DND-41 (cell line): Measurements from ENCODE around the gene LBX2.

Source experiments
- ATAC-seq: fragments of 200-7000 bp; cut with Tn5 transposase; 3 replicates; pipeline ENCODE4 v1.9.1; 2021; ENCODE audit warnings: low read depth; ENCODE audit not compliant: insufficient read depth
- DNase-seq: peaks from one replicate; pipeline ENCODE4 v3.0.0-alpha.2; 2020
- H2AFZ ChIP-seq: 2 replicates; pipeline ENCODE4 v1.6.0; 2012; ENCODE audit warnings: low read depth, low read length
- H3K27ac ChIP-seq: 2 replicates; pipeline ENCODE4 v1.5.1; 2012; ENCODE audit warnings: low read length, inconsistent platforms
- H3K27me3 ChIP-seq: fragments of 200-600 bp; sonication (generic); 2 replicates; pipeline ENCODE4 v1.6.0; 2012; ENCODE audit warnings: low read length, mild to moderate bottlenecking, inconsistent platforms; ENCODE audit not compliant: insufficient read depth, poor library complexity
- H3K36me3 ChIP-seq: 2 replicates; pipeline ENCODE4 v1.5.1; 2012; ENCODE audit warnings: low read length, inconsistent platforms; ENCODE audit not compliant: insufficient read depth
- H3K4me1 ChIP-seq: 2 replicates; pipeline ENCODE4 v1.5.1; 2012; ENCODE audit warnings: mild to moderate bottlenecking, low read length; ENCODE audit not compliant: insufficient read depth
- H3K4me2 ChIP-seq: 2 replicates; pipeline ENCODE4 v1.6.0; 2012; ENCODE audit warnings: mild to moderate bottlenecking, moderate library complexity, low read length, inconsistent platforms; ENCODE audit not compliant: insufficient read depth
- H3K4me3 ChIP-seq, 2 experiments: fragments of 200-600 bp in 1 of 2; shearing (Covaris generic) in 1 of 2; 2 replicates each; pipeline ENCODE4 v1.5.1; 2012 to 2016; ENCODE audit warnings: inconsistent platforms in 2 of 2, low read length in 2 of 2, mild to moderate bottlenecking in 2 of 2, low read depth in 1 of 2, moderate library complexity in 1 of 2
- H3K79me2 ChIP-seq: 2 replicates; pipeline ENCODE4 v1.6.0; 2012; ENCODE audit warnings: low read length, inconsistent platforms; ENCODE audit not compliant: insufficient read depth
- H3K9ac ChIP-seq: 2 replicates; pipeline ENCODE4 v1.6.0; 2012; ENCODE audit warnings: low read depth, mild to moderate bottlenecking, inconsistent platforms, low read length, moderate library complexity
- H3K9me3 ChIP-seq: 2 replicates; pipeline ENCODE4 v1.5.1; 2012; ENCODE audit warnings: low read length, moderate library complexity, mild to moderate bottlenecking, inconsistent platforms; ENCODE audit not compliant: insufficient read depth, severe bottlenecking
- H4K20me1 ChIP-seq: 2 replicates; pipeline ENCODE4 v1.6.0; 2012; ENCODE audit warnings: low read length; ENCODE audit not compliant: insufficient read depth
- EZH2 ChIP-seq: IDR thresholded peaks from 3 replicates; pipeline ENCODE4 v1.6.1; 2012; ENCODE audit warnings: borderline replicate concordance, low read depth, mild to moderate bottlenecking, moderate library complexity, low read length, inconsistent platforms; ENCODE audit not compliant: severe bottlenecking
- TF ChIP-seq, protein P1 (sequence below): IDR thresholded peaks from 2 replicates; pipeline ENCODE4 v1.5.1; 2012; ENCODE audit warnings: borderline replicate concordance, low read length, moderate library complexity, mild to moderate bottlenecking; ENCODE audit not compliant: poor library complexity, severe bottlenecking; ENCODE audit errors: extremely low read depth

LBX2 gene

DNA sequence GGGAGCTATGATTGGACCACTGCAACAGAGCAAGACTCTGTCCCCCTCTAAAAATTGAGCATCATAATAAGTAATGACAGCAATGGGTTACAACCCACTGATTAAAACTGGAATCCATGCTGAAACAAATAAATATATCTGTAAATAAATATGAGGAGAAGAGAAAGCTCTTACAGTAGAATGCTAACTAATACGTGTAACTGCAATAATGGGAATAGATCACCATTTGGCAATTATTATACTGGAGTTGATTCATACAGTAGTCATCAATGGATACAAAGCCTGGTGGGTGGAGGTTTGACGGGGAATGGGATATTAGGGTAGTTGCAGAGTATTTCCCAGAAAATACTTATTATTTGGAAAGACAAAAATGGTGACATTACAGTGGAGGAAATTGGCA, 50.6 kb downstream of the LBX2 start:
- Histone ChIP-seq H3K4me2 (no peak overlapping the region), H3K79me2 (no peaks in the 10 kb centered on the region), H3K27me3 (peaks cover 4% of the 10 kb centered on the region), H3K4me1 (peaks cover 18% of the 10 kb centered on the region), H4K20me1 (no peaks in the 10 kb centered on the region), H3K9me3 (no peaks in the 10 kb centered on the region), H3K4me3 (no peak overlapping the region), H2AFZ (no peak overlapping the region), H3K9ac (no peak overlapping the region), H3K27ac (no peak overlapping the region), H3K36me3 (no peaks in the 10 kb centered on the region)
- TF ChIP-seq, protein P1, sequence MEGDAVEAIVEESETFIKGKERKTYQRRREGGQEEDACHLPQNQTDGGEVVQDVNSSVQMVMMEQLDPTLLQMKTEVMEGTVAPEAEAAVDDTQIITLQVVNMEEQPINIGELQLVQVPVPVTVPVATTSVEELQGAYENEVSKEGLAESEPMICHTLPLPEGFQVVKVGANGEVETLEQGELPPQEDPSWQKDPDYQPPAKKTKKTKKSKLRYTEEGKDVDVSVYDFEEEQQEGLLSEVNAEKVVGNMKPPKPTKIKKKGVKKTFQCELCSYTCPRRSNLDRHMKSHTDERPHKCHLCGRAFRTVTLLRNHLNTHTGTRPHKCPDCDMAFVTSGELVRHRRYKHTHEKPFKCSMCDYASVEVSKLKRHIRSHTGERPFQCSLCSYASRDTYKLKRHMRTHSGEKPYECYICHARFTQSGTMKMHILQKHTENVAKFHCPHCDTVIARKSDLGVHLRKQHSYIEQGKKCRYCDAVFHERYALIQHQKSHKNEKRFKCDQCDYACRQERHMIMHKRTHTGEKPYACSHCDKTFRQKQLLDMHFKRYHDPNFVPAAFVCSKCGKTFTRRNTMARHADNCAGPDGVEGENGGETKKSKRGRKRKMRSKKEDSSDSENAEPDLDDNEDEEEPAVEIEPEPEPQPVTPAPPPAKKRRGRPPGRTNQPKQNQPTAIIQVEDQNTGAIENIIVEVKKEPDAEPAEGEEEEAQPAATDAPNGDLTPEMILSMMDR, result no peak
- no peak for TF ChIP-seq EZH2
- ATAC-seq (no peak), DNase-seq (no peak)
